Measurements from ENCODE around the gene ATP13A5.

- no peak for TF ChIP-seq CTCF (conservative IDR thresholded peaks at IDR 0.05; ENCODE audit: low read depth, low read length)
- TF ChIP-seq EZH2 (IDR thresholded peaks at IDR 0.05; ENCODE audit: borderline replicate concordance, low read depth, low read length, poor library complexity, severe bottlenecking): no peak
Measured at GRCh38 chr3:193261970-193262369, 116.6 kb downstream of the ATP13A5 start.
